H9 (cell line): ENCODE measurements around the gene MRPL48. TPM values are rescaled to one million over a fixed set of nuclear protein-coding genes. Genes with fewer than 3 reads are reported as not detected.

Experiments used
- DNase-seq: peaks from one replicate; pipeline ENCODE4 v3.0.0-alpha.2; 2017
- H2AFZ ChIP-seq: one replicate; pipeline ENCODE4 v1.6.1; 2013; ENCODE audit warnings: mild to moderate bottlenecking, low read length, control low read depth, moderate library complexity
- H2AK5ac ChIP-seq: 2 replicates; pipeline ENCODE4 v1.6.1; 2013; ENCODE audit warnings: low read length, control low read depth, mixed read lengths; ENCODE audit not compliant: insufficient read length
- H2BK120ac ChIP-seq: one replicate; pipeline ENCODE4 v1.6.1; 2013; ENCODE audit warnings: low read depth, mild to moderate bottlenecking, low read length, control low read depth, inconsistent platforms; ENCODE audit not compliant: poor library complexity, severe bottlenecking
- H2BK12ac ChIP-seq: 2 replicates; pipeline ENCODE4 v1.6.1; 2013; ENCODE audit warnings: low read length, control low read depth, mixed read lengths, low read depth; ENCODE audit not compliant: insufficient read length
- H2BK15ac ChIP-seq: 2 replicates; pipeline ENCODE4 v1.6.1; 2013; ENCODE audit warnings: low read depth, low read length, control low read depth
- H2BK20ac ChIP-seq: one replicate; pipeline ENCODE4 v1.6.1; 2013; ENCODE audit warnings: low read depth, mild to moderate bottlenecking, low read length, control low read depth, inconsistent platforms; ENCODE audit not compliant: poor library complexity, severe bottlenecking
- H2BK5ac ChIP-seq: 2 replicates; pipeline ENCODE4 v1.6.1; 2013; ENCODE audit warnings: low read length, control low read depth, mixed read lengths; ENCODE audit not compliant: insufficient read length
- H3K14ac ChIP-seq: 2 replicates; pipeline ENCODE4 v1.6.1; 2013; ENCODE audit warnings: low read length, control low read depth; ENCODE audit not compliant: insufficient read depth
- H3K18ac ChIP-seq: 2 replicates; pipeline ENCODE4 v1.6.1; 2013; ENCODE audit warnings: low read depth, mild to moderate bottlenecking, mixed read lengths, low read length, control low read depth; ENCODE audit not compliant: insufficient read length
- H3K23ac ChIP-seq: 2 replicates; pipeline ENCODE4 v1.6.1; 2013; ENCODE audit warnings: low read length, control low read depth, mixed read lengths, low read depth; ENCODE audit not compliant: insufficient read length
- H3K23me2 ChIP-seq: 2 replicates; pipeline ENCODE4 v1.6.1; 2013; ENCODE audit warnings: low read depth, mild to moderate bottlenecking, mixed read lengths, low read length, control low read depth; ENCODE audit not compliant: insufficient read length, poor library complexity, severe bottlenecking
- H3K27ac ChIP-seq: 2 replicates; pipeline ENCODE4 v1.5.1; 2013; ENCODE audit warnings: low read length, control low read depth, mixed read lengths, low read depth; ENCODE audit not compliant: insufficient read length
- H3K27me3 ChIP-seq: 2 replicates; pipeline ENCODE4 v1.6.1; 2013; ENCODE audit warnings: low read length, control low read depth, inconsistent platforms; ENCODE audit not compliant: insufficient read depth
- H3K4ac ChIP-seq: 2 replicates; pipeline ENCODE4 v1.6.1; 2013; ENCODE audit warnings: low read depth, mild to moderate bottlenecking, control low read depth, inconsistent platforms, low read length, moderate library complexity
- H3K4me1 ChIP-seq: 2 replicates; pipeline ENCODE4 v1.6.1; 2013; ENCODE audit warnings: low read length, control low read depth, inconsistent platforms; ENCODE audit not compliant: insufficient read depth
- H3K4me2 ChIP-seq: 2 replicates; pipeline ENCODE4 v1.6.1; 2013; ENCODE audit warnings: low read length, control low read depth, mixed read lengths; ENCODE audit not compliant: insufficient read length, insufficient read depth
- H3K56ac ChIP-seq: 2 replicates; pipeline ENCODE4 v1.6.1; 2013; ENCODE audit warnings: low read depth, mild to moderate bottlenecking, mixed read lengths, low read length, control low read depth; ENCODE audit not compliant: insufficient read length
- H3K79me1 ChIP-seq: 2 replicates; pipeline ENCODE4 v1.6.1; 2013; ENCODE audit warnings: low read depth, mild to moderate bottlenecking, moderate library complexity, low read length, control low read depth, inconsistent platforms; ENCODE audit not compliant: insufficient read depth, poor library complexity, severe bottlenecking
- H3K79me2 ChIP-seq: 2 replicates; pipeline ENCODE4 v1.6.1; 2013; ENCODE audit warnings: low read length, control low read depth, inconsistent platforms; ENCODE audit not compliant: insufficient read depth
- H3K9ac ChIP-seq: 2 replicates; pipeline ENCODE4 v1.6.1; 2013; ENCODE audit warnings: low read length, control low read depth, mixed read lengths; ENCODE audit not compliant: insufficient read length; ENCODE audit errors: extremely low read depth
- H3K9me3 ChIP-seq: one replicate; pipeline ENCODE4 v1.6.1; 2013; ENCODE audit warnings: low read depth, low read length, inconsistent platforms; ENCODE audit not compliant: control insufficient read depth
- H3T11ph ChIP-seq: one replicate; pipeline ENCODE4 v1.6.1; 2013; ENCODE audit warnings: mild to moderate bottlenecking, low read length, control low read depth, inconsistent platforms
- H4K20me1 ChIP-seq: one replicate; pipeline ENCODE4 v1.6.1; 2013; ENCODE audit not compliant: control insufficient read depth, insufficient read length, insufficient read depth
- H4K5ac ChIP-seq: 2 replicates; pipeline ENCODE4 v1.6.1; 2013; ENCODE audit warnings: low read depth, mild to moderate bottlenecking, mixed read lengths, low read length, control low read depth; ENCODE audit not compliant: insufficient read length
- H4K8ac ChIP-seq: replicated peaks from 2 replicates; pipeline ENCODE4 v1.6.1; 2013; ENCODE audit warnings: low read length, control low read depth, mixed read lengths, low read depth; ENCODE audit not compliant: insufficient read length
- H4K91ac ChIP-seq: 2 replicates; pipeline ENCODE4 v1.6.1; 2013; ENCODE audit warnings: low read depth, mild to moderate bottlenecking, moderate library complexity, mixed read lengths, low read length, control low read depth; ENCODE audit not compliant: insufficient read length
- H3K27ac Mint-ChIP-seq, 3 experiments: 2 replicates in 2 of 3; 3 replicates in 1 of 3; pipeline ENCODE4 v1.8.0; 2020 to 2021; ENCODE audit warnings: mixed read lengths in 3 of 3, mild to moderate bottlenecking in 1 of 3, moderate library complexity in 1 of 3
- H3K27me3 Mint-ChIP-seq: 2 replicates; pipeline ENCODE4 v1.8.0; 2021; ENCODE audit warnings: low read depth, mild to moderate bottlenecking, moderate library complexity, mixed read lengths
- H3K36me3 Mint-ChIP-seq, 3 experiments: 2 replicates in 2 of 3; 3 replicates in 1 of 3; pipeline ENCODE4 v1.8.0; 2020 to 2021; ENCODE audit warnings: low read depth in 3 of 3, mixed read lengths in 3 of 3; ENCODE audit not compliant: insufficient read depth in 1 of 3
- H3K4me1 Mint-ChIP-seq, 2 experiments: 2 replicates each; pipeline ENCODE4 v1.8.0; 2020; ENCODE audit warnings: mixed read lengths in 2 of 2
- H3K4me3 Mint-ChIP-seq, 2 experiments: 2 replicates in 1 of 2; 3 replicates in 1 of 2; pipeline ENCODE4 v1.8.0; 2020 to 2021; ENCODE audit warnings: mild to moderate bottlenecking in 2 of 2, mixed read lengths in 2 of 2, moderate library complexity in 1 of 2
- H3K9me3 Mint-ChIP-seq, 2 experiments: 2 replicates in 1 of 2; 3 replicates in 1 of 2; pipeline ENCODE4 v1.8.0; 2020; ENCODE audit warnings: mild to moderate bottlenecking in 2 of 2, mixed read lengths in 2 of 2, moderate library complexity in 1 of 2
- CTCF ChIP-seq: fragments of 200-600 bp; sonication (generic); conservative IDR thresholded peaks from 3 replicates; pipeline ENCODE4 v1.8.0; 2021; ENCODE audit warnings: antibody characterized with exemption, mild to moderate bottlenecking
- WGBS: extraction: QIAGEN DNeasy Blood & Tissue Kit; methylation state at CpG from one replicate; pipeline ENCODE4 v1.1.7; 2013; ENCODE audit warnings: missing lambda C conversion rate, low lambda C conversion rate, mixed read lengths; ENCODE audit not compliant: insufficient read length; ENCODE audit errors: extremely low coverage; 5-methylcytosine and 5-hydroxymethylcytosine counted together
- total RNA-seq: library from RNA; stranded (reverse); gene quantifications from 2 replicates; pipeline ENCODE4 v1.2.1, GENCODE V29; 2021

MRPL48 gene
- total RNA-seq, 1 experiment from 2014 or later, result 36.4 TPM

- no peaks in the 10 kb centered on the region; the same call in 1 of the 2 replicates for H3K27me3 Mint-ChIP-seq
- H3K36me3 Mint-ChIP-seq, result peaks cover 16 to 42% (median 32%) of the 10 kb centered on the region in 3 experiments; a peak in 6 of 7 replicates
- no peak overlapping the region for H3K18ac ChIP-seq
Measured at GRCh38 chr11:73869332-73869949, 81.8 kb downstream of the MRPL48 start.

More at GRCh38 chr11:73869332-73869949, 81.8 kb downstream of the MRPL48 start:
- no peak overlapping the region for H2BK20ac ChIP-seq
- H3K4me3 Mint-ChIP-seq, result no peak overlapping the region
- no peaks in the 10 kb centered on the region for H3K9me3 Mint-ChIP-seq
- H4K8ac ChIP-seq, result no peak overlapping the region
- peaks cover 2 to 4% of the 10 kb centered on the region in 2 experiments; a peak in 3 of 4 replicates for H3K4me1 Mint-ChIP-seq
- no CpG with 5 or more reads among the region's 1 CpG for WGBS
- no peaks in the 10 kb centered on the region for H3K23me2 ChIP-seq
- H3K27ac Mint-ChIP-seq, result peak overlapping the region; percentile 13 to 62 (median 46); a peak in 3 of 7 replicates
- H3K4me1 ChIP-seq, result no peaks in the 10 kb centered on the region
- H3K4ac ChIP-seq, result no peak overlapping the region
- H2BK15ac ChIP-seq, result no peak overlapping the region
- no peak overlapping the region for H4K91ac ChIP-seq
- H3K27me3 ChIP-seq, result no peaks in the 10 kb centered on the region
- H3K27ac ChIP-seq, result no peak overlapping the region
- H2AFZ ChIP-seq, result no peak overlapping the region
- no peaks in the 10 kb centered on the region for H4K20me1 ChIP-seq
- no peak overlapping the region for H3K14ac ChIP-seq
- H3K23ac ChIP-seq, result no peak overlapping the region
- H3K9me3 ChIP-seq, result no peaks in the 10 kb centered on the region
- no peak overlapping the region for H3K56ac ChIP-seq
- peaks cover 2% of the 10 kb centered on the region for H3K79me1 ChIP-seq
- no peak overlapping the region for H2BK5ac ChIP-seq
- no peak overlapping the region for H2BK12ac ChIP-seq
- no peak overlapping the region for H3K9ac ChIP-seq
- DNase-seq, result no peak
- H3T11ph ChIP-seq, result no peak overlapping the region
- H2BK120ac ChIP-seq, result no peak overlapping the region
- no peak for TF ChIP-seq CTCF
- H4K5ac ChIP-seq, result no peak overlapping the region
- H3K79me2 ChIP-seq, result no peaks in the 10 kb centered on the region
- H2AK5ac ChIP-seq, result no peak overlapping the region
- H3K4me2 ChIP-seq, result no peak overlapping the region
